Activated CD8-positive, alpha-beta memory T cell treated with anti-CD3 and anti-CD28 coated beads, Interleukin-2, amount 50 U/mL, for 1 hour (primary cell): ENCODE measurements around the gene HTT.

Source experiments
- DNase-seq: peaks from one replicate; pipeline ENCODE4 v3.0.0-alpha.2; 2020; ENCODE audit errors: extremely low read depth

Gene HTT

GRCh38 chr4:3288571-3289094 is 214.2 kb downstream of the HTT start:
- DNase-seq: no peak

GRCh38 chr4:3290476-3290875 is 216.0 kb downstream of the HTT start:
- DNase-seq: no peak

GRCh38 chr4:3290889-3291321 is 216.4 kb downstream of the HTT start:
- DNase-seq: no peak

- DNase-seq: no peak
Measured at GRCh38 chr4:3291411-3291968, 217.0 kb downstream of the HTT start.

GRCh38 chr4:3291969-3292570 is 217.6 kb downstream of the HTT start:
- no peak for DNase-seq

- DNase-seq: peak; percentile 36
Measured at GRCh38 chr4:3292571-3293400, 218.3 kb downstream of the HTT start, which contains the start of gene RGS12. RGS12 (plus strand) TSS chr4:3293021; CDS start chr4:3316171, 23,150 bp downstream.
